Measurements from ENCODE around the gene CBFA2T3.

Gene CBFA2T3

DNA sequence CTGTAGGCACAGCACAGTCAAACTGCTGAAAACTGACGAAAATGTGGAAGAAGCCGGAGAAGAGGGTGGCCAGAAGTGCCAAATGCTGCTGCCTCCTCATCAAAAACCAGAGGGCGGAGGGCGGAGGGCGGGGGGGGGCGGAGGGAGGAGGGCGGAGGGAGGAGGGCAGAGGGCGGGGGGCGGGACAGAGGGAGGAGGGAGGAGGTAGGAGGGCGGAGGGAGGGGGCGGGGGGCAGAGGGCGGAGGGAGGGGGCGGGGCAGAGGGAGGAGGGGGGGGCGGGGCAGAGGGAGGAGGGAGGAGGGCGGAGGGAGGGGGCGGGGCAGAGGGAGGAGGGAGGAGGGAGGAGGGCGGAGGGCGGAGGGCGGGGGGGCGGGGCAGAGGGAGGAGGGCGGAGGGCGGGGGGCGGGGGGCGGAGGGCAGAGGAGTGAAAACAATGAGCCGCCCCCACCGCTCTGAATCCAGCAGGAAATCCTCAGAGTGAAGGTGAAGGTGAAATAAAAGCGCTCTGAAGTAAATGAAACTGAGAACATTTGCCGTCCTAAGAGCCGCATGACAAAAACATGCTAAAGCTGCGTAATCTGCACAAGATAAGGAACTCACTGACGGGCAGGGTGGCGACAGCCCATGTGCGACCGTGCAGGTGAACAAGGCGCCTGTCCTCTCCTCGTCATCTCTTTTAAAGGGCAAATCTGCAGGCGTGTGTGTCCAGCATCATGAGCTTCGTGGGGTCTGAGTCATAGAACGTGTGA, 22.6 kb upstream of the CBFA2T3 start:
- DNase-seq (ENCODE audit: low spot score), result no peak
- Histone ChIP-seq H3K4me3 (no peak overlapping the region), H3K27ac (no peak overlapping the region)
- TF ChIP-seq, protein P1, sequence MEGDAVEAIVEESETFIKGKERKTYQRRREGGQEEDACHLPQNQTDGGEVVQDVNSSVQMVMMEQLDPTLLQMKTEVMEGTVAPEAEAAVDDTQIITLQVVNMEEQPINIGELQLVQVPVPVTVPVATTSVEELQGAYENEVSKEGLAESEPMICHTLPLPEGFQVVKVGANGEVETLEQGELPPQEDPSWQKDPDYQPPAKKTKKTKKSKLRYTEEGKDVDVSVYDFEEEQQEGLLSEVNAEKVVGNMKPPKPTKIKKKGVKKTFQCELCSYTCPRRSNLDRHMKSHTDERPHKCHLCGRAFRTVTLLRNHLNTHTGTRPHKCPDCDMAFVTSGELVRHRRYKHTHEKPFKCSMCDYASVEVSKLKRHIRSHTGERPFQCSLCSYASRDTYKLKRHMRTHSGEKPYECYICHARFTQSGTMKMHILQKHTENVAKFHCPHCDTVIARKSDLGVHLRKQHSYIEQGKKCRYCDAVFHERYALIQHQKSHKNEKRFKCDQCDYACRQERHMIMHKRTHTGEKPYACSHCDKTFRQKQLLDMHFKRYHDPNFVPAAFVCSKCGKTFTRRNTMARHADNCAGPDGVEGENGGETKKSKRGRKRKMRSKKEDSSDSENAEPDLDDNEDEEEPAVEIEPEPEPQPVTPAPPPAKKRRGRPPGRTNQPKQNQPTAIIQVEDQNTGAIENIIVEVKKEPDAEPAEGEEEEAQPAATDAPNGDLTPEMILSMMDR (IDR thresholded peaks at IDR 0.05), result no peak

DNA sequence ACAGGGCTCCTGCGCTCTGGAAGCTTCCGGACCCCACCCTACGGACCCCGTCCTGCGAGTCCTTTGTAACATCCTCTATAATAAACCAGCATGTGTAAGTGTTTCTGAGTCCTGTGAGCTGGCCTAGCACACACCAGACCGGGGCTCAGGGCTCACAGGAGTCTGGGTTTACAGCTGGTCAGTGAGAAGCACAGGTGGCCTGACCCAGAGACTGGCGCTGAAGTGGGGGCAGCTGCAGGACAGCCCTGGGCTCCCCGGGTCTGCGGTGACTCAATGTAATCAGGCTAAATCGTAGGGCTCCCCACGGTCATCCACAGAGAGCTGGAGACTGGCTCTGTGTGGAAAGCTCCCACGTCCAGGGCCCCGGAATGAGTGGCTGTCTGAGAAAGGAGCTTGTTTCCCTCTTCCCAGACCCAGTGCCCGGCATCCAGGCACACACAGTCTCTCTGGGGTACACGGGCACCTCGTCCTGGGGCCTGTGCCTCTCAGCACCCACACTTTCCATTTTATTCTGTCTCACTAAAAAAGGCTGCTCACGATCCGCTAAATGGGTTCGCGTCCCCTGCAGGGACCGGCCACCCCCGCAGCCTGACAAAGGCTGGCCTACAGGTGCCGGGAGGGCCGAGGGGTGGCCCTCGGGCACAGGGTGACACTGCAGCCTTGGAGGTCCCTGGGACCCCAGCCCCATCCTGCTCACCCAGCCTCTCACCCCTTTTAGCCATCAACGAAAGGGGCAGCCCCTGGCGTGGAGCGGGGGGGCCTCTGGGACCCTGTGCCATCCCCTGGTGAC, 18.9 kb upstream of the CBFA2T3 start:
- no peak for DNase-seq (ENCODE audit: low spot score)
- TF ChIP-seq, protein P1 (IDR thresholded peaks at IDR 0.05), result no peak
- Histone ChIP-seq H3K4me3 (no peak overlapping the region), H3K27ac (no peak overlapping the region)

DNA sequence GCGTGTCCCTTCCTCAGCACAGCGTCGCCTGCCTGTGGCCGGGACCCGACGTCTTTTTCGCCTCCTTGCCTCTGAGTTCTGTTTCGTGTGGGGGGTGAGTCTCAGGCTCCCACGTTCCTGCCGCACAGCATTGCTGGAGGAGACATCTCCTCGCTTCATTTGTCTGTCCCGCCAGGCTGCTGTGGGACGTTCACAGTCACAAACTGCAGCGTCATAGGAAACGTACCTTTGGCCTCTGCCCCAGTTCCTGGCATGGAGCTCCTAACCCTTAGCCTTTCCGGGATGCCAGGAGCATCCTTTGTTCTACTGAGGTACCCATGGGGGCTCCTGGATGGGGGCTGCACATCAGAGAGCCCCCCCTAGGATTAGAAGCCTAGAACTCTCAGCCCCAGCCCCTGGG, 18.2 kb upstream of the CBFA2T3 start:
- TF ChIP-seq, protein P1 (IDR thresholded peaks at IDR 0.05), result no peak
- no peak for DNase-seq (ENCODE audit: low spot score)
- Histone ChIP-seq H3K27ac (no peak overlapping the region), H3K4me3 (no peak overlapping the region)

DNA sequence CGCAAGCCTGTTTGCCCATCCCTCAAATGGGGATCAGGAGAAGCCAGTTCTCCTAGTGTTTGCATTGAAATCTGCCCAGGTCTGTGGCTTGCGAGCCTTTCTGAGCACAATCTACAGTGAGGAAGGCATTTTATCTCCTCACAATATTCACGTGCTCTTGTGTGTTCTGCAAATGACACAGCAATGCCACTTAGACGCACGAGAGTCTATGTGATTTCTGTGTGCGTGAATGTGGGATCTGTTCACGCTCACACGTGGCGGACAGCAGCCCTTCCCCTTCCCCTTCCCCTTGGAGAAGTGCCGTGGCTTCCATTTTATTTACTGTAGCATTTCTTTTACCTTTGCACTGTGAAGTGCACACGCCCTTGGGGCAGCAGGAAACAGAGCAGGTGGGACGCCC, 17.7 kb upstream of the CBFA2T3 start:
- no peak overlapping the region for H3K4me3 ChIP-seq
- DNase-seq (ENCODE audit: low spot score), result no peak
- no peak overlapping the region for H3K27ac ChIP-seq
- TF ChIP-seq, protein P1 (IDR thresholded peaks at IDR 0.05), result no peak

DNA sequence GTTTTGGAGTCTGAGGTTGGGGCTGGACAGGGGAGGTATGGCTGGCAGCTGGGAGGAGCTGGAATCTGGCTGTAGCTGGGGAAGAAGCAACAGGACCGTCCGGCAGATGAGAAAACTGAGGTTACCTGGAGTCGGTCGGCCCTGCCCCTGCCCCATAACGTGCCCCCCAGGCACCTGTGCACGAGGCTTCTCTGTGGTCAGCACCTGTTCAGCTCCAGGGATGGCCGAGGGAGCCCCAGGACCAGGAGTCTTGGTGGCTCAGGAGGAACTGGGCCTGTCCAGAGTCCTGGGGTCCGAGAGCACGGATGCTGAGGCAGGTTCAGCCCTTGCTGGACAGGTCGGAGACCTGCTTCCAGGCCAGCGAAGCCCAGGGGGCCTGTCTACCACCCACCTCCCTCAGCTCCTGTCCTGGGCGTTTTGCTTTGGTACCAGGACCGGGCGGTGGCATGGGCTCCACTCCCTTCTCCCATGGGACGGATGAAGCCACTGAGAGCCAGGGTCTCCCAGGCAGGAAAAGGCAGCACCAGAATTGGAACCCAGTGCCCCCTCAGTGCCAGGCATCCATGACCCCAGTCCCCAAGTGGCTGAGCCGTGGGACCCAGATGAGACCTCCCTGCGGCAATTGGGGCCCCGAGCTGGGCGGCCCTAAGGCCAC, 17.1 kb upstream of the CBFA2T3 start:
- TF ChIP-seq, protein P1 (IDR thresholded peaks at IDR 0.05), result no peak
- no peak for DNase-seq (ENCODE audit: low spot score)
- no peak overlapping the region for H3K27ac ChIP-seq
- H3K4me3 ChIP-seq, result no peak overlapping the region

DNA sequence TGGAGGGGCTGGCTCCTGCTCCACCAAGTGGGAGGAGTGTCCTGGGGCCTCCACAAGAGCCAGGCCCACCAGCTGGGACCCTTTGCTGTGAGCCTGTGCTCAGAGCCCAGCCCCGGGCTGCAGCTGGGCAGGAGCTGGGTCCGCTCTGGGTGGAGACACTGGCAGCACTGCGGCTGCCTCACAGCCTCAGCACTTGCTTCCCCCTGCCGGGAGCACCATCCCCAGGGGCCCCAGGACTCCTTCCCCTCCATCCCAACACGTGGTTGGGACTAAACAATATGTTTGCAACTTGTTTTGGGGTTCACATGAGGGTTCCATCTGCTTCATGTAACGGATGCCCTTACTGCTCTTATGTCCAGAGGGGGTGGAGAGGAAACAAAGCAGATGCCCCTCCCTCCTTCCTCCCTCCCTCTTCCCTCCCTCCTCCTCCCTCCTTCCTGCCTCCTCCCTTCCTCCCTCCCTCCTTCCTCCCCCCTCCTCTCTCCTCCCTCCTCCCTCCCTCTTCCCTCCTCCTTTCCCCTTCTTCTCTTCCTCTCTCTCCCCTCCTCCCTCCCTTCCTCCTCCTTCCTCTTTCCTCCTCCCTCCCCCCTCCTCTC, 16.3 kb upstream of the CBFA2T3 start:
- no peak overlapping the region for H3K4me3 ChIP-seq
- DNase-seq (ENCODE audit: low spot score), result no peak
- TF ChIP-seq, protein P1 (IDR thresholded peaks at IDR 0.05), result no peak
- no peak overlapping the region for H3K27ac ChIP-seq
